ENCODE data around the gene ITFG1. TPM values are rescaled to one million over a fixed set of nuclear protein-coding genes. Genes with fewer than 3 reads are reported as not detected.

ITFG1 gene
- total RNA-seq, 2 experiments from 2014 or later = 18.0 to 18.5 TPM

DNA sequence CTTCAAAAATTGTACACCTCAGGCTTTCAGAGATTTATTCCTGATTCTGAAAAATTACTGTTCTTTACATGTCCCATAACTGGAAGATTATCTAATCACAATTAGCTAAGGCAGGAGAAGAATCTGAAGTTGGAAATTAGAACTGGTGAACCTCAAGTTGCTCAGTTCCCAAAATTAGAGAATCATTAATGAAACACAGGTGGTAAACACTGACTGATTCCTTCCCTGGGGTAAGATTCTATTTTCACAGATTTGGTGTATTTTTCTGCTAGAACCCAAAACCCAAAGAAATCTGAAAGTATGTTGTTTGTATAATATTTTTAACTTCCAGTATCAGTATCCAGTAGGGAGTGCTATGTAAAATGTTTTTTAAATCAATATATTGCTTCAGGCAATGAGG lies 26.0 kb upstream of the ITFG1 start:
- peaks cover 3% of the 10 kb centered on the region for H3K9me3 Mint-ChIP-seq
- DNase-seq (no peak), ATAC-seq (ENCODE audit: poor library complexity) (no peak)
- no peaks in the 10 kb centered on the region for H3K27me3 Mint-ChIP-seq
- ChIA-PET CTCF (no interaction called here), POLR2A (interaction anchor here (0.7 kb wide), 1 partner anchor 59 kb away, joined by 3 read pairs; no protein-coding TSS in a partner anchor)
- H3K36me3 Mint-ChIP-seq (ENCODE audit: low read depth) = peaks cover 86% of the 10 kb centered on the region
- TF ChIP-seq, protein P1, sequence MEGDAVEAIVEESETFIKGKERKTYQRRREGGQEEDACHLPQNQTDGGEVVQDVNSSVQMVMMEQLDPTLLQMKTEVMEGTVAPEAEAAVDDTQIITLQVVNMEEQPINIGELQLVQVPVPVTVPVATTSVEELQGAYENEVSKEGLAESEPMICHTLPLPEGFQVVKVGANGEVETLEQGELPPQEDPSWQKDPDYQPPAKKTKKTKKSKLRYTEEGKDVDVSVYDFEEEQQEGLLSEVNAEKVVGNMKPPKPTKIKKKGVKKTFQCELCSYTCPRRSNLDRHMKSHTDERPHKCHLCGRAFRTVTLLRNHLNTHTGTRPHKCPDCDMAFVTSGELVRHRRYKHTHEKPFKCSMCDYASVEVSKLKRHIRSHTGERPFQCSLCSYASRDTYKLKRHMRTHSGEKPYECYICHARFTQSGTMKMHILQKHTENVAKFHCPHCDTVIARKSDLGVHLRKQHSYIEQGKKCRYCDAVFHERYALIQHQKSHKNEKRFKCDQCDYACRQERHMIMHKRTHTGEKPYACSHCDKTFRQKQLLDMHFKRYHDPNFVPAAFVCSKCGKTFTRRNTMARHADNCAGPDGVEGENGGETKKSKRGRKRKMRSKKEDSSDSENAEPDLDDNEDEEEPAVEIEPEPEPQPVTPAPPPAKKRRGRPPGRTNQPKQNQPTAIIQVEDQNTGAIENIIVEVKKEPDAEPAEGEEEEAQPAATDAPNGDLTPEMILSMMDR (IDR thresholded peaks at IDR 0.05) = no peak
- H3K27ac ChIP-seq (ENCODE audit: low read depth in 1 of 2, low read length in 2 of 2) = no peak overlapping the region
- no peaks in the 10 kb centered on the region for H3K4me1 ChIP-seq (ENCODE audit: insufficient read depth, low read length)
- H3K4me1 Mint-ChIP-seq (ENCODE audit: low read depth) = peaks cover 11% of the 10 kb centered on the region
- no peaks in the 10 kb centered on the region for H3K27me3 ChIP-seq (ENCODE audit: control insufficient read depth in 1 of 2, insufficient read depth in 2 of 2, low read length in 2 of 2)
- intact Hi-C loops (cut with DNase I, micrococcal nuclease) = no loop called here
- H3K4me3 Mint-ChIP-seq = no peak overlapping the region
- H3K36me3 ChIP-seq (ENCODE audit: insufficient read depth, low read length) = peaks cover 9% of the 10 kb centered on the region
- no peak overlapping the region for H3K4me3 ChIP-seq (ENCODE audit: low read length)
- peaks cover 4 to 18% of the 10 kb centered on the region in 2 experiments for H3K9me3 ChIP-seq (ENCODE audit: control insufficient read depth in 1 of 2, insufficient read depth in 1 of 2, low read length in 2 of 2)
- no peak overlapping the region for H3K27ac Mint-ChIP-seq

DNA sequence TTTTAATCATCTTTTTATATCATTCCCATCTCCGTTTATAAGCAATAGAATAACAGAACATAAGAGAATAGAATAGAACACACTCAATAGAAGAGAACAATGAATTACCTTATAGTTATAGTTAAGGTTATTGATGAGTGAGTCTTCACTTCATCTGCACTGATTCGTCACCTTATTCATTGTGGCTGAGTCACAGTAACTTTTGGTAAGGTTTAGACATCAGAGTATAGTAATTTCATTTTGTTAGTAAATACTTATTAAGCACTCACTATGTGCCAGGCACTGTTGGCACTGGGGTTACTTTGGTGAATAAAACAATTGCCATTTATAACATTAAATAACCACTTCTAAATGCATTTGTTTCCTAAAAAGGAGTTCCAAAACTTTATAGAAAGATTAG lies 22.8 kb upstream of the ITFG1 start:
- no peaks in the 10 kb centered on the region for H3K27me3 Mint-ChIP-seq
- Histone ChIP-seq H3K9me3 (ENCODE audit: control insufficient read depth in 1 of 2, insufficient read depth in 1 of 2, low read length in 2 of 2) (no peaks in the 10 kb centered on the region), H3K27me3 (ENCODE audit: control insufficient read depth in 1 of 2, insufficient read depth in 2 of 2, low read length in 2 of 2) (no peaks in the 10 kb centered on the region), H3K4me1 (ENCODE audit: insufficient read depth, low read length) (no peaks in the 10 kb centered on the region), H3K36me3 (ENCODE audit: insufficient read depth, low read length) (no peaks in the 10 kb centered on the region), H3K4me3 (ENCODE audit: low read length) (no peak overlapping the region), H3K27ac (ENCODE audit: low read depth in 1 of 2, low read length in 2 of 2) (no peak overlapping the region)
- CTCF ChIA-PET = no interaction called here
- H3K4me1 Mint-ChIP-seq (ENCODE audit: low read depth) = peaks cover 37% of the 10 kb centered on the region
- peaks cover 62% of the 10 kb centered on the region for H3K36me3 Mint-ChIP-seq (ENCODE audit: low read depth)
- no peak overlapping the region for H3K27ac Mint-ChIP-seq
- TF ChIP-seq, protein P1 (IDR thresholded peaks at IDR 0.05) = no peak
- POLR2A ChIA-PET = no interaction called here
- ATAC-seq (ENCODE audit: poor library complexity) = no peak
- no peak for DNase-seq
- intact Hi-C loops (cut with DNase I, micrococcal nuclease) = no loop called here
- H3K9me3 Mint-ChIP-seq = no peaks in the 10 kb centered on the region
- H3K4me3 Mint-ChIP-seq = no peak overlapping the region

DNA sequence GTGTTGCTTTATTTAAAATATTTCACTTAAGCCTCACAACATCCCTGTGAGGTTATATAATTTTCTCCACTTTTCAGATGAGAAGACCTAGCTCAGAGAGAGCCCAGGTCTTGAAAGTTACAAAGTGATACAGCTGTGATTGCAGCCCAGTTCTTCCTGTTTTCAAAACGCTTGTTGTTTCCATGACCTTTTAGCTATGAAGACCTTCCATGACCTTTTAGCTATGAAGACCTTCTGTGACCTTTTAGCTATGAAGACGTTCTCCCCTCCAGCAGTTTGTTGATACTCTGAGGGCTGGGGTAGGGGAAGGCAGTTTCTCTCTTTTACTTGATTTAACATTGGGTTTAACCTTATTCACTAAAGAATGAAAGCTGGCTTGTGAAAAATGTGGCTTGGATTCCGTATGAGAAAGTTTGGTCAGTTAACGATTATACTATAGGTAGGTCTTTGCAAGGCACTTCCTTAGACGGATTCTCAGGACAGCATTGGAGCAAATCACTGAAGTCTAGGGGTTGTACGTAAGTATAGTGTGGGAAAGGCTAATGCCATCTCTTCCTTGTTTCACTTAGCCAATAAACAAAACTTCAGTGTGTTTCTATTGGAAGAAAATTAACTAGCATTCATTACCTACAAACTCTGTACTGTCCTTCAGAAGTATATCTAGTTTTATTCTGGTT lies 21.0 kb upstream of the ITFG1 start:
- ChIA-PET POLR2A (no interaction called here), CTCF (no interaction called here)
- TF ChIP-seq, protein P1 (IDR thresholded peaks at IDR 0.05) = no peak
- H3K4me1 Mint-ChIP-seq (ENCODE audit: low read depth) = peaks cover 37% of the 10 kb centered on the region
- Histone ChIP-seq H3K4me1 (ENCODE audit: insufficient read depth, low read length) (no peaks in the 10 kb centered on the region), H3K9me3 (ENCODE audit: control insufficient read depth in 1 of 2, insufficient read depth in 1 of 2, low read length in 2 of 2) (no peaks in the 10 kb centered on the region), H3K4me3 (ENCODE audit: low read length) (no peak overlapping the region), H3K27me3 (ENCODE audit: control insufficient read depth in 1 of 2, insufficient read depth in 2 of 2, low read length in 2 of 2) (no peaks in the 10 kb centered on the region), H3K36me3 (ENCODE audit: insufficient read depth, low read length) (no peaks in the 10 kb centered on the region), H3K27ac (ENCODE audit: low read depth in 1 of 2, low read length in 2 of 2) (no peak overlapping the region)
- peaks cover 45% of the 10 kb centered on the region for H3K36me3 Mint-ChIP-seq (ENCODE audit: low read depth)
- no peaks in the 10 kb centered on the region for H3K27me3 Mint-ChIP-seq
- intact Hi-C loops (cut with DNase I, micrococcal nuclease) = no loop called here
- ATAC-seq (ENCODE audit: poor library complexity) (no peak), DNase-seq (no peak)
- no peaks in the 10 kb centered on the region for H3K9me3 Mint-ChIP-seq
- no peak overlapping the region for H3K27ac Mint-ChIP-seq
- H3K4me3 Mint-ChIP-seq = no peak overlapping the region

All from CD4-positive, alpha-beta T cell (primary cell).